A549 (cell line): ENCODE measurements around the gene FLVCR2. TPM values are rescaled to one million over a fixed set of nuclear protein-coding genes. Genes with fewer than 3 reads are reported as not detected.
A peak's percentile ranks its signal among the peaks of the same experiment; 100 is the strongest.

ENCODE experiments used
- ATAC-seq, 2 experiments: fragments of 200-7000 bp in 1 of 2; fragments of >200 bp in 1 of 2; cut with Nextera tagmentation in 1 of 2; cut with Tn5 transposase in 1 of 2; 3 replicates each; pipeline versions ENCODE4 v1.8.0 to v1.9.1; 2018 to 2020; ENCODE audit warnings: mild to moderate bottlenecking in 1 of 2, moderate library complexity in 1 of 2
- CTCF ChIA-PET: fragments of 300-600 bp; sonication (Branson Sonifier 250); formaldehyde crosslinking; extraction: SDS; loops from one replicate; lab custom pipeline; 2021; ENCODE audit warnings: antibody characterized with exemption, inconsistent platforms; lab: Yijun Ruan, JAX
- POLR2A ChIA-PET: fragments of 350-600 bp; formaldehyde crosslinking; extraction: SDS; loops from one replicate; lab custom pipeline; 2021; ENCODE audit warnings: antibody characterized with exemption, inconsistent platforms; lab: Yijun Ruan, JAX
- DNase-seq, 2 experiments: peaks; one replicate each; pipeline versions ENCODE4 v3.0.0 to v3.0.0-alpha.2; 2011 to 2016; ENCODE audit warnings: low read depth in 1 of 2, low spot score in 1 of 2
- FAIRE-seq: peaks from 2 replicates; lab custom pipeline; 2011; peaks lifted over from hg19 to GRCh38; lab: Jason Lieb, UNC
- H3K27ac ChIP-seq, 2 experiments: fragments of >200 bp; sonication (Bioruptor Twin); formaldehyde crosslinking; 3 replicates each; pipeline ENCODE4 v1.5.1; 2016 to 2017
- H3K4me1 ChIP-seq: fragments of >200 bp; sonication (Bioruptor Twin); formaldehyde crosslinking; 3 replicates; pipeline ENCODE4 v1.6.1; 2016
- H3K4me2 ChIP-seq: fragments of >200 bp; sonication (Bioruptor Twin); formaldehyde crosslinking; 3 replicates; pipeline ENCODE4 v1.6.1; 2016
- H3K4me3 ChIP-seq: fragments of >200 bp; sonication (Bioruptor Twin); formaldehyde crosslinking; 3 replicates; pipeline ENCODE4 v1.5.1; 2016
- H3K9me3 ChIP-seq: fragments of >200 bp; sonication (Bioruptor Twin); formaldehyde crosslinking; 3 replicates; pipeline ENCODE4 v1.6.1; 2016
- BCL3 ChIP-seq: fragments of >200 bp; sonication (Bioruptor Twin); formaldehyde crosslinking; IDR thresholded peaks from 3 replicates; pipeline ENCODE4 v1.6.1; 2016
- CBX2 ChIP-seq: fragments of 200-600 bp; sonication (generic); IDR thresholded peaks from 2 replicates; pipeline ENCODE4 v1.6.1; 2016; ENCODE audit warnings: low read depth, mild to moderate bottlenecking, borderline replicate concordance
- FOSB ChIP-seq: fragments of 250-450 bp; sonication (Bioruptor Pico); IDR thresholded peaks from 2 replicates; pipeline ENCODE4 v1.5.0; 2020; ENCODE audit warnings: mild to moderate bottlenecking, moderate library complexity
- FOSL2 ChIP-seq, 2 experiments: fragments of 450-650 bp in 1 of 2; fragments of >200 bp in 1 of 2; sonication (Bioruptor Twin) in 1 of 2; formaldehyde crosslinking; IDR thresholded peaks; 2 replicates each; pipeline versions ENCODE4 v1.5.0 to v1.6.1; 2016 to 2020; ENCODE audit warnings: mild to moderate bottlenecking in 1 of 2, moderate library complexity in 1 of 2
- HES2 ChIP-seq: fragments of >200 bp; sonication (Bioruptor Twin); formaldehyde crosslinking; IDR thresholded peaks from 2 replicates; pipeline ENCODE4 v1.6.1; 2016
- HEYL ChIP-seq: fragments of 250-450 bp; sonication (Bioruptor Pico); IDR thresholded peaks from 2 replicates; pipeline ENCODE4 v1.8.0; 2021; ENCODE audit warnings: mild to moderate bottlenecking, moderate library complexity
- HOXA7 ChIP-seq: fragments of 250-450 bp; sonication (Bioruptor Pico); IDR thresholded peaks from 2 replicates; pipeline ENCODE4 v1.5.0; 2020; ENCODE audit warnings: mild to moderate bottlenecking, moderate library complexity
- KDM1A ChIP-seq: fragments of 200-600 bp; sonication (generic); IDR thresholded peaks from 2 replicates; pipeline ENCODE4 v1.6.1; 2016; ENCODE audit warnings: low read depth, mild to moderate bottlenecking
- KDM5A ChIP-seq: fragments of 200-600 bp; sonication (generic); IDR thresholded peaks from 2 replicates; pipeline ENCODE4 v1.6.1; 2016; ENCODE audit warnings: antibody characterized with exemption, mild to moderate bottlenecking
- MYC ChIP-seq: IDR thresholded peaks from 2 replicates; pipeline ENCODE4 v1.6.1; 2012; ENCODE audit warnings: mild to moderate bottlenecking, inconsistent platforms, low read length, improper control_type of control experiment, borderline replicate concordance
- NFE2L2 ChIP-seq: fragments of 150-350 bp; conservative IDR thresholded peaks from 2 replicates; pipeline ENCODE4 v1.6.1; 2014; ENCODE audit warnings: low read length
- PBX3 ChIP-seq: IDR thresholded peaks from 2 replicates; pipeline ENCODE4 v1.6.1; 2012
- POLR2A ChIP-seq: IDR thresholded peaks from 2 replicates; pipeline ENCODE4 v1.6.1; 2012; ENCODE audit warnings: mild to moderate bottlenecking, low read length
- RARB ChIP-seq: fragments of 250-450 bp; sonication (Bioruptor Pico); IDR thresholded peaks from 2 replicates; pipeline ENCODE4 v1.8.0; 2021; ENCODE audit warnings: mild to moderate bottlenecking, moderate library complexity
- USF2 ChIP-seq: fragments of 450-650 bp; IDR thresholded peaks from 2 replicates; pipeline ENCODE4 v1.6.1; 2014; ENCODE audit warnings: antibody characterized with exemption
- ZC3H11A ChIP-seq: fragments of 450-650 bp; IDR thresholded peaks from 2 replicates; pipeline ENCODE4 v1.6.1; 2014; ENCODE audit warnings: antibody characterized with exemption, mild to moderate bottlenecking
- ZNF302 ChIP-seq: fragments of 250-450 bp; sonication (Bioruptor Pico); IDR thresholded peaks from 2 replicates; pipeline ENCODE4 v1.9.0; 2021; ENCODE audit warnings: inconsistent platforms, mild to moderate bottlenecking, moderate library complexity
- ZSCAN20 ChIP-seq: fragments of 250-450 bp; sonication (Bioruptor Pico); IDR thresholded peaks from 2 replicates; pipeline ENCODE4 v1.8.0; 2022; ENCODE audit warnings: mild to moderate bottlenecking, moderate library complexity
- WGBS: methylation state at CpG from one replicate; pipeline ENCODE4 v1.1.6; 2017; ENCODE audit errors: missing lambda C conversion rate; 5-methylcytosine and 5-hydroxymethylcytosine counted together
- polyA plus RNA-seq, 4 experiments: library from polyadenylated mRNA; depleted of rRNA in 3 of 4; stranded (reverse); fragments of >200 nt; fragmentation: RNase III in 1 of 4; extraction: RNeasy Plus Mini Kit Qiagen cat#74134 plus additional on column Dnase treatment in 1 of 4; gene quantifications; 2 replicates in 3 of 4; 3 replicates in 1 of 4; pipeline ENCODE4 v1.2.3, GENCODE V29; 2011 to 2017

The FLVCR2 gene
- polyA plus RNA-seq, 2 of the 4 experiments (the other 2 are of a cell fraction): 3.8 to 3.9 TPM

DNA sequence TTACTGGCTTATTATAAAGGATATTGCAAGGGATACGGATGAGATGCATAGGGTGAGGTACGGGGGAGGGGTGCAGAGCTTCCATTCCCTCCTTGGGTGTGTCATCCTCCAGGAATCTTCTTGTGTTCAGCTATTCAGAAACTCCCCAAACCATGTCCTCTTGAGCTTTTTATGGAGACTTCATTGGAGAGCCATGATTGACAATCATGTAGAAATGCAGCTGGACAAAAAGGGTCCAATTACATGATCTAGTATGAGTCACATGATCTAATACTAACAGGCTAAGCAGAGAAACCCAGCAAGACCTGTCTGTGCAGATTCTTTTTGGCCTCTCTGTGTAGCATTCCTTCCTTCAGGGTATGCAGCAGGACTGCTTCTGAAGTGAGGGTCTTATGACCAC lies 23.9 kb upstream of the FLVCR2 start:
- peaks cover 32% of the 10 kb centered on the region for H3K4me1 ChIP-seq
- FAIRE-seq: no peak
- TF ChIP-seq USF2 (peak; percentile 49; the same call in 1 of the 2 replicates), ZC3H11A (no peak), HOXA7 (CRISPR knock-in tag) (no peak), ZNF302 (CRISPR knock-in tag) (no peak), RARB (CRISPR knock-in tag) (no peak), FOSL2 (IDR thresholded peaks at IDR 0.05) (no peak), FOSL2 (CRISPR knock-in tag; IDR thresholded peaks at IDR 0.05) (peak; percentile 38; the same call in 1 of the 2 replicates)
- TF ChIP-seq, all 56 proteins: peak for 2
- DNase-seq: no peak
- WGBS: 28% methylated on average over 2 of the region's 2 CpGs
- ChIA-PET POLR2A (no interaction called here), CTCF (interaction anchor here (1.2 to 4.7 kb wide), 4 partner anchors 23 to 246 kb away, joined by 4 to 18 read pairs (median 4); no protein-coding TSS in a partner anchor)
- H3K27ac ChIP-seq: peak overlapping the region; percentile 59 to 66
- H3K4me2 ChIP-seq: peak overlapping the region; percentile 40
- H3K9me3 ChIP-seq: peaks cover 16% of the 10 kb centered on the region
- no peak overlapping the region for H3K4me3 ChIP-seq
- ATAC-seq: peak; percentile 45 to 64; a peak in 3 of 6 replicates

DNA sequence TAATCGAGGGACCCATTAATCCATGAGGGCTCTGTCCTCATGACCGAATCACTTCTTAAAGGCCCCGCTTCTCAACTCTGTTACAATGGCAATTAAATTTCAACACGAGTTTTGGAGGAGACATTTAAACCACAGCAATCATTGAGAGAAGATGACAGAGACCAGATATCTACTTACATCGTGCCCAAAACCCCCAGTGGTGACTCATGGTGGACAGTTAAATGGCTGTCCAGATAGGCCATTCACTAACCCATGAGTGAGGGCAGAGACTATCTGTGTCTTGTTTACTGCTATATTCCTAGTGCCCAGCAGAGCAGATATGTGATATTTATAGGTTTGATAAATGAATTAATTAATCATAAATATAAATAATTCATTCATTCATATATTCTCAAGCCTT lies 20.0 kb upstream of the FLVCR2 start:
- H3K4me2 ChIP-seq: no peak overlapping the region
- H3K27ac ChIP-seq: peak overlapping the region; percentile 84 to 90
- no peak for ATAC-seq
- TF ChIP-seq KDM5A (no peak), FOSL2 (IDR thresholded peaks at IDR 0.05) (no peak), FOSL2 (CRISPR knock-in tag; IDR thresholded peaks at IDR 0.05) (peak; percentile 11; the same call in 1 of the 2 replicates), HOXA7 (CRISPR knock-in tag) (no peak), HES2 (no peak)
- 88% methylated on average over 5 of the region's 5 CpGs for WGBS
- H3K4me3 ChIP-seq: no peak overlapping the region
- ChIA-PET CTCF (interaction anchor here (6.4 kb wide), 1 partner anchor 251 kb away, joined by 197 read pairs; no protein-coding TSS in a partner anchor), POLR2A (no interaction called here)
- DNase-seq: no peak
- no peak for FAIRE-seq
- peaks cover 41% of the 10 kb centered on the region for H3K4me1 ChIP-seq
- H3K9me3 ChIP-seq: peaks cover 16% of the 10 kb centered on the region

DNA sequence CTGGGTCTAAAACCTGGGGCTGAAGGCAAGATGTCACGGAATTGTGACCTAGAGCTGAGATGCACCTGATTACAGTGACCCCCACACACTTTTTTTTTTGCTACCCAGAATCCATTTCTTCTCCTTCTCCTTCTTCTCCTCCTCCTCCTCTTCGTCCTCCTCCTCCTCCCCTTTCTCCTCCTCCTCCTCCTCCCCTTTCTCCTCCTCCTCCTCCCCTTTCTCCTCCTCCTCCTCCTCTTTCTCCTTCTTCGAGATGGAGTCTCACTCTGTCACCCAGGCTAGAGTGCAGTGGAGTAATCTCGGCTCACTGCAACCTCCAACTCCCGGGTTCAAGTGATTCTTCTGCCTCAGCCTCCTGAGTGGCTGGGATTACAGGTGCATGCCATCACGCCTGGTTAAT lies 19.4 kb upstream of the FLVCR2 start:
- 91% methylated on average over 6 of the region's 6 CpGs for WGBS
- H3K4me3 ChIP-seq: no peak overlapping the region
- TF ChIP-seq NFE2L2 (no peak), ZSCAN20 (CRISPR knock-in tag) (no peak), PBX3 (no peak), BCL3 (no peak), HEYL (no peak), FOSL2 (IDR thresholded peaks at IDR 0.05) (no peak), FOSL2 (CRISPR knock-in tag; IDR thresholded peaks at IDR 0.05) (no peak), KDM1A (no peak), FOSB (CRISPR knock-in tag) (no peak), POLR2A (no peak), CBX2 (no peak), MYC (no peak)
- H3K4me2 ChIP-seq: peak overlapping the region; percentile 82
- FAIRE-seq (no peak), ATAC-seq (no peak), DNase-seq (no peak)
- peak overlapping the region; percentile 84 to 90 for H3K27ac ChIP-seq
- POLR2A ChIA-PET: interaction anchor here (0.6 to 0.7 kb wide), 2 partner anchors 19 to 94 kb away, joined by 3 read pairs; no protein-coding TSS in a partner anchor
- H3K9me3 ChIP-seq: peaks cover 16% of the 10 kb centered on the region
- H3K4me1 ChIP-seq: peaks cover 37% of the 10 kb centered on the region
- CTCF ChIA-PET: interaction anchor here (0.7 to 6.4 kb wide), 12 partner anchors 16 to 264 kb away, joined by 3 to 197 read pairs (median 32); partner anchors contain the start of gene FLVCR2
